SK-N-MC (cell line): ENCODE results near the gene SMPDL3B.
A peak's percentile ranks its signal among the peaks of the same experiment; 100 is the strongest.

Source experiments
- DNase-seq: peaks from one replicate; pipeline ENCODE4 v3.0.0-alpha.2; 2011; ENCODE audit warnings: low read depth, low spot score
- H3K27ac ChIP-seq: fragments of 200-600 bp; sonication (generic); 2 replicates; pipeline ENCODE4 v1.5.1; 2016; ENCODE audit warnings: mixed run types
- H3K36me3 ChIP-seq: fragments of 200-600 bp; sonication (generic); 2 replicates; pipeline ENCODE4 v1.6.1; 2017; ENCODE audit warnings: antibody characterized with exemption, low read length, mixed read lengths; ENCODE audit not compliant: insufficient read depth
- H3K4me3 ChIP-seq: fragments of 200-600 bp; sonication (generic); 2 replicates; pipeline ENCODE4 v1.5.1; 2016
- H3K9ac ChIP-seq: fragments of 200-600 bp; sonication (generic); 2 replicates; pipeline ENCODE4 v1.8.0; 2017; ENCODE audit warnings: mixed run types, mixed read lengths; ENCODE audit not compliant: insufficient read length
- H3K9me3 ChIP-seq: fragments of 200-600 bp; sonication (generic); 2 replicates; pipeline ENCODE4 v1.6.1; 2017; ENCODE audit warnings: low read depth, mild to moderate bottlenecking, antibody characterized with exemption, low read length, moderate library complexity, mixed read lengths
- EZH2 ChIP-seq: fragments of 200-600 bp; sonication (generic); IDR thresholded peaks from one replicate; pipeline ENCODE4 v1.6.1; 2017; ENCODE audit warnings: antibody characterized with exemption
- FOXP2 ChIP-seq: optimal IDR thresholded peaks from 2 replicates; pipeline ENCODE3; 2011; ENCODE audit warnings: mild to moderate bottlenecking, moderate library complexity; ENCODE audit not compliant: insufficient read depth; ENCODE audit errors: extremely low read length, control extremely low read depth
- POLR2AphosphoS5 ChIP-seq: IDR thresholded peaks from 2 replicates; pipeline ENCODE4 v1.6.1; 2012; ENCODE audit warnings: mild to moderate bottlenecking, low read depth, low read length, borderline replicate concordance

SMPDL3B gene

GRCh38 chr1:27934818-27935549, at the start of gene SMPDL3B:
SMPDL3B (plus strand) TSS chr1:27935000; CDS start chr1:27935184, 184 bp downstream.
- H3K36me3 ChIP-seq, result no peaks in the 10 kb centered on the region
- H3K9ac ChIP-seq, result peak within 1 kb of the TSS; percentile 5
- no peak within 1 kb of the TSS for H3K4me3 ChIP-seq
- H3K27ac ChIP-seq, result no peak within 1 kb of the TSS
- DNase-seq, result no peak
- H3K9me3 ChIP-seq, result no peaks in the 10 kb centered on the region
- TF ChIP-seq FOXP2, result no peak
- TF ChIP-seq POLR2AphosphoS5, result no peak
- TF ChIP-seq EZH2, result no peak

GRCh38 chr1:27885114-27885528, 49.7 kb upstream of the SMPDL3B start:
- peaks cover 8% of the 10 kb centered on the region; the same call in 1 of the 2 replicates for H3K36me3 ChIP-seq
- no peak for TF ChIP-seq EZH2
- TF ChIP-seq POLR2AphosphoS5, result no peak
- no peak overlapping the region for H3K27ac ChIP-seq
- no peak overlapping the region for H3K9ac ChIP-seq
- no peaks in the 10 kb centered on the region for H3K9me3 ChIP-seq
- H3K4me3 ChIP-seq, result no peak overlapping the region
- no peak for DNase-seq

- DNase-seq, result no peak
- Histone ChIP-seq H3K36me3 (peaks cover 11% of the 10 kb centered on the region; the same call in 1 of the 2 replicates), H3K4me3 (no peak overlapping the region), H3K9ac (no peak overlapping the region), H3K9me3 (no peaks in the 10 kb centered on the region), H3K27ac (no peak overlapping the region)
- TF ChIP-seq POLR2AphosphoS5 (no peak), EZH2 (no peak), FOXP2 (no peak)
Measured at GRCh38 chr1:27885621-27886352, 49.0 kb upstream of the SMPDL3B start.

GRCh38 chr1:27886353-27886679, 48.5 kb upstream of the SMPDL3B start:
- Histone ChIP-seq H3K4me3 (no peak overlapping the region), H3K36me3 (peaks cover 16% of the 10 kb centered on the region)

GRCh38 chr1:27886744-27887143, 48.1 kb upstream of the SMPDL3B start:
- Histone ChIP-seq H3K4me3 (no peak overlapping the region), H3K9me3 (no peaks in the 10 kb centered on the region), H3K9ac (no peak overlapping the region), H3K27ac (no peak overlapping the region), H3K36me3 (peaks cover 21% of the 10 kb centered on the region)
- no peak for TF ChIP-seq POLR2AphosphoS5
- TF ChIP-seq EZH2, result no peak
- TF ChIP-seq FOXP2, result no peak
- no peak for DNase-seq

More at GRCh38 chr1:27886353-27886679, 48.5 kb upstream of the SMPDL3B start:
- Histone ChIP-seq H3K9me3 (no peaks in the 10 kb centered on the region), H3K27ac (no peak overlapping the region), H3K9ac (no peak overlapping the region)
- TF ChIP-seq POLR2AphosphoS5, result no peak
- TF ChIP-seq EZH2, result no peak
- TF ChIP-seq FOXP2, result no peak
- DNase-seq, result no peak

GRCh38 chr1:27887215-27888021, 47.4 kb upstream of the SMPDL3B start:
- Histone ChIP-seq H3K4me3 (no peak overlapping the region), H3K36me3 (peaks cover 27% of the 10 kb centered on the region), H3K27ac (no peak overlapping the region), H3K9me3 (no peaks in the 10 kb centered on the region), H3K9ac (no peak overlapping the region)
- TF ChIP-seq EZH2 (no peak), POLR2AphosphoS5 (no peak), FOXP2 (no peak)
- no peak for DNase-seq

GRCh38 chr1:27889506-27889905, 45.3 kb upstream of the SMPDL3B start:
- TF ChIP-seq POLR2AphosphoS5 (no peak), EZH2 (no peak), FOXP2 (no peak)
- Histone ChIP-seq H3K27ac (no peak overlapping the region), H3K4me3 (no peak overlapping the region), H3K9ac (no peak overlapping the region), H3K9me3 (no peaks in the 10 kb centered on the region), H3K36me3 (peaks cover 48% of the 10 kb centered on the region)
- DNase-seq, result no peak

- Histone ChIP-seq H3K36me3 (peaks cover 64% of the 10 kb centered on the region), H3K27ac (no peak overlapping the region), H3K9ac (no peak overlapping the region), H3K9me3 (no peaks in the 10 kb centered on the region), H3K4me3 (no peak overlapping the region)
- TF ChIP-seq POLR2AphosphoS5, result no peak
- no peak for TF ChIP-seq FOXP2
- no peak for TF ChIP-seq EZH2
- DNase-seq, result no peak
Measured at GRCh38 chr1:27891196-27891889, 43.5 kb upstream of the SMPDL3B start.
